Uterus (tissue), 2 donors: ENCODE measurements around the gene HEMK1.

Experiments
- POLR2A ChIP-seq, 2 donors: fragments of 450-650 bp; IDR thresholded peaks; one replicate each; pipeline ENCODE4 v1.6.1; 2016; ENCODE audit warnings: antibody characterized with exemption in 2 of 2, mild to moderate bottlenecking in 1 of 2, moderate library complexity in 1 of 2
- TF ChIP-seq, protein P1 (sequence below), 4 experiments: fragments of 200-600 bp in 2 of 4; fragments of 450-650 bp in 2 of 4; sonication (generic) in 2 of 4; IDR thresholded peaks; one replicate each; pipeline ENCODE4 v1.5.1; 2016 to 2019; ENCODE audit warnings: antibody characterized with exemption in 4 of 4, mild to moderate bottlenecking in 2 of 4, moderate library complexity in 1 of 4

DNA sequence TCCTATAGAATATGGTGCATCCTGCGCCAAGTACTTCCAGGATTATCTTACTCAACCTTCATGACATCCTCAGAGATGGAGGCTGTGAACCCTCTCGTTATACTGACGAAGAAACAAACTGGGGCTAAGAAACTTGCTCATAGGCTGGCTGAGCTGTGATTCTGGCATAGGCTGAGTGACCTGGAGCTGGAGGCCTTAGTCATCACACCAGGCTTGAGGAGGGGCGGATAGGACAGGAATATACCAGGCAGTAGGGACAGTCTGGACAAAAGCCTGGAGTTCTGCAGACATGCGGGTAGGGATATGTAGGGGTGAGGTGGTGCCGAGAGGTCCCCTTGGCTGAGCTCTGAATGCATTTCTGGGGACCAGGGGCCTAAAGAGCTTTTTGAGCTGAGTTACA, 18.1 kb downstream of the HEMK1 start:
- TF ChIP-seq, protein P1, sequence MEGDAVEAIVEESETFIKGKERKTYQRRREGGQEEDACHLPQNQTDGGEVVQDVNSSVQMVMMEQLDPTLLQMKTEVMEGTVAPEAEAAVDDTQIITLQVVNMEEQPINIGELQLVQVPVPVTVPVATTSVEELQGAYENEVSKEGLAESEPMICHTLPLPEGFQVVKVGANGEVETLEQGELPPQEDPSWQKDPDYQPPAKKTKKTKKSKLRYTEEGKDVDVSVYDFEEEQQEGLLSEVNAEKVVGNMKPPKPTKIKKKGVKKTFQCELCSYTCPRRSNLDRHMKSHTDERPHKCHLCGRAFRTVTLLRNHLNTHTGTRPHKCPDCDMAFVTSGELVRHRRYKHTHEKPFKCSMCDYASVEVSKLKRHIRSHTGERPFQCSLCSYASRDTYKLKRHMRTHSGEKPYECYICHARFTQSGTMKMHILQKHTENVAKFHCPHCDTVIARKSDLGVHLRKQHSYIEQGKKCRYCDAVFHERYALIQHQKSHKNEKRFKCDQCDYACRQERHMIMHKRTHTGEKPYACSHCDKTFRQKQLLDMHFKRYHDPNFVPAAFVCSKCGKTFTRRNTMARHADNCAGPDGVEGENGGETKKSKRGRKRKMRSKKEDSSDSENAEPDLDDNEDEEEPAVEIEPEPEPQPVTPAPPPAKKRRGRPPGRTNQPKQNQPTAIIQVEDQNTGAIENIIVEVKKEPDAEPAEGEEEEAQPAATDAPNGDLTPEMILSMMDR (IDR thresholded peaks at IDR 0.05): no peak
- TF ChIP-seq POLR2A (IDR thresholded peaks at IDR 0.05): no peak
